Raji (cell line): ENCODE data around the gene SPATA12.

Source experiments
- POLR2A ChIP-seq: IDR thresholded peaks from 2 replicates; pipeline ENCODE4 v1.6.1; 2011; ENCODE audit warnings: low read depth, low read length, control low read depth; ENCODE audit not compliant: insufficient read depth

The SPATA12 gene

DNA sequence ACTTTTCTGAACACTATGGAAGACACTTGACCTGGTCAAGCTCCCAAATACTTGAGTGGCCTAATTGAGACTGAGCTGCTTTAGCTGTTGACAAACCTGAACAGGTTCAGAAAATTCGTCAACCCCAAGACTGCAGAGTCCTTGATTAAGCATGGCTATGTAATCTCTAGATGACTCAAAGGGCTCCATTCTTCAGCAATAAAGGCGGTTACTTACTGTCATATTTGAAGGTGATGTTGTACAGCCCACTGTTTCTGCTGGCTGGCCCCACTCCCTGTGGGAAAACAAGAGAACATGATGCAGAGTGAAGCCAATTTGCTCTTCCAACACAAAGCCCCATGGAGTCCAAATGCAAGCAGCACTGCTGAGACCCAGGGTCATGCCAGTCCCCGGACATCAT lies 59.6 kb downstream of the SPATA12 start:
- TF ChIP-seq POLR2A, result no peak

DNA sequence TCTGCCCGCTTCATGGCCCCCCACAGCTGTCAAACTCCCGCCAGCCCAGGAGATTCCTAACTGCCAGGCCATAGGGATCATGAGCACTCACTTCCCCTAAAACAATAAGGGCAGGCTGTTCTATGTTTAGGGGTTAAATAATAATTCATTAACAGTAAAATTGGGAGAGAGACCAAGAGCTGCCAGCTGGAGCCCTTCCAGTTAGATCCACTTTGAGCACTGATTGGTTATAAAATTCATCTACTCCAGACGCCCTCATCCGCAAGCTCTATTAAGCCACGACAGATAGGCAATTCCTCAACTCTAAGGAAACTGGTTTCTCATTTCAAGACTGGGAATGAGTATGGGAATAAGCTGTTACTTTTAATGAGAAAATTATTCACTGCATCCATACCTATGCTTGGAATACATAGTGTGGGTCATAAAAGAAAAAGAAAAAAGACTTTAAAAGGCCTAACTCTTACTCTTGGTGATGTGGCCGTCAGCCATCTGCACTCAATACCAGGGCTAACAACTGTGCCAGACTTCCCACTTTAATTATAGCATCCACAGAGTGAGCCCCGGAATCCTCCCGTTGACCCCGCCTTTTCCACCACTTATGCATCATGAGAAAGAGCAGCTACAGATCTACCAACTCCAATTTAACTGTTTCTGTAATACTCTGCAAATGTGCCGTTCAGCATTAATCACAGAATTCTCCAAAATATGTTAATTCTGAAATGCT lies 60.1 kb downstream of the SPATA12 start:
- no peak for TF ChIP-seq POLR2A
